RPMI7951 (cell line): Measurements from ENCODE around the gene EPHA8. TPM values are rescaled to one million over a fixed set of nuclear protein-coding genes. Genes with fewer than 3 reads are reported as not detected.

Experiments used
- DNase-seq: peaks from one replicate; pipeline ENCODE4 v3.0.0-alpha.2; 2012; ENCODE audit warnings: low read depth
- total RNA-seq: library from RNA; depleted of rRNA; stranded (reverse); fragments of >200 nt; shearing (Covaris generic); gene quantifications from 2 replicates; pipeline ENCODE4 v1.2.3, GENCODE V29; 2014; rRNA removed

EPHA8 gene
- total RNA-seq, 1 experiment from 2014 or later, result not detected

GRCh38 chr1:22645931-22646330, 82.6 kb downstream of the EPHA8 start:
- no peak for DNase-seq

DNA sequence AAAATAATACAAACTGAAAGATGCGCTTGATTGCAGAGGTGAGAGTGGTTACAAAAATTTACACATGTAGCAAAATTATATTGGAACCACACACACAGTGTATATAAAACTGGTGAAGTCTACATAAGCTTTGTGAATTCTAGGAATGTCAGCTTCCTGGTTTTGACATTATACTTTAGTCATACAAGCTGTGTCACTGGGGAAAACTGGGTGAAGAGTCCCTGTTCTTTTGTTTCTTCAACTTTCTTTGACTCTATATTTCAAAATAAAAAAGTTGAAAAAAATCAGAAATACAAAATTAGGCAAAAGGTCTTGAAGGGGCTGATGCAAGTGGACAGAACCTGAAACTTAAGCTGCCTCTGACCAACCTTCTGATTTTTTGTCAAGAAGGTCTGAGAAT, 83.1 kb downstream of the EPHA8 start:
- no peak for DNase-seq

DNA sequence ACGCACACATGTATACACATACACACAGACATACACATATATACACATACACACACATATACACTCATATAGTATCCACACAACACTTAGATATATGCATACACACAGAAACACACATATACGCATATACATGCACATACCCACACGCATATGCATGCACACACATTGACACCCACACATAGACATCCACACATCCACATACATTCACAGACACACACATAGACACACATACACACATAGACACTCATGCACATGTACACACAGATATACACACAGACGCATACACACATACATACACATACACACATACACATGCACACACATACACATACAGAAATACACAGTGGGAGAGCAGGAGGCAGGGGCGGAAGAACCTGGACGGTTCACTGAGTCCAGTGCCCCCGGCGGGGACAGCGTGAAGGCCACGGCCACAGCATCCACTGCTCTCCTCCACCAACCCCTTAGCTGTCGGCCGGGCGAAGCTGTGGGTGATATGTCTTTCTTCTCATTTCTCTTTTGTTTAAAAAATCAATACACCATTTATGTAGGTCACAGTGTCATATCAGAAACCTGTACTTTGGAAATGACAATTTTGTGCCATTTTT, 86.9 kb downstream of the EPHA8 start:
- DNase-seq, result no peak

DNA sequence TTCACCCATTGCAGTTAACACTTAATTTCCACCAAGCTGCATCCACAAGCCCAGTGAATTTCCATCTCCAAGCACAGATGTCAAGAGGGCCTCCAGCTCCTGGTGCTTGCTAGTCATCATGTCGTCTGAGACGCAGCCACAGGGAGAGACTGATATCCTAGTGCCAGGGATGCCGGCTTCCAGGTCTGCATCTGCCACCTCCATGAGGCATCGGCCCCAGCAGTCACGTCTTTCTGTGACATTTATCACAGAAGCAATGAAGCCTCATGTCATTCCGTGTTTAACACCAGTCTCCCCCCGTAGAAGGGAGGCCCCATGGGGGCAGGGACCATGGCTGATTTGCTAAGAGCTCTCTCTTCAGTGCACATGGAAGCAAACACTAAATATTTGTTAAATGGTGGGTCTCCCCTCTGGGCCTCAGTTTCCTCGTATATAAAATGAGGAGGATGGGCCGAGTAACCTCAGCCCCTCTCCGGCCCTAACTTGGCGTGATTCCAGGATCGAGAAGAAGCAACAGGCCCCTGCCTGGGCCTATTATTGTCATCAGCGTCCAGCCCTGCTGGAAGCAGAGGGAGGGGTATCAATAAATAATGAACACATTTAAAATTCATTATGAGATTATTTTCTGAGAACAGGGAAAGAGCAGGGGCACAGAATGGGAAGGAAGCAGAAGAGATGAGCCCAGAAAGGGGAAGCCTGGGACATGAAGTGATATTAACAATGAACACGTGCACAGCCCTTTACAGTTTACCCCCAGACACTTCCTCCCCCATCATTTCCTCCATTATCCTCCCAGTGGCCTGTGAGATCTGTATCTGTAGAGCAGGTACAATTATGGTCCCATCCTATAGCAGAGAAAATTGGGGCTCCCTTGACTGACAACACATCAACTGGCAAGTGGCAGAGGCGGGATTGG, 88.9 kb downstream of the EPHA8 start:
- DNase-seq, result no peak

DNA sequence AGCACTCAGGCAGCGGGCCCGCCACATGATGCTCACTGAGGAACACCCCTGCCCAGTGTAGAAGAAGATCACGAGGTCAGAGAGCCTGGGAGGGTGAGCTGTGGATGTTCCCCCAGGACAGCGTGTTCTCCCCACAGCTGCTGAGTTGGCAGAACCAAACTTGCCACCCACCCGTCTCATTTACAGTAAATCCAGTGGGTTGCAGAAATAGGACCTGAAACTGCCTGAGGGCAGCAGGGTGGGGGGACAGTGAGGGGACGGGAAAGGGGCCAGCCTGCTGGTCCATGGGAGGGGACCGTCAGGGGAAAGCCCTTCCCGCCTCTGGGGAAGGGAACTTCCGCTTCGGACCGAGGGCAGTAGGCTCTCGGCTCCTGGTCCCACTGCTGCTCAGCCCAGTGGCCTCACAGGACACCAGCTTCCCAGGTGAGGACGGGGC, 89.6 kb downstream of the EPHA8 start, which contains the start of gene C1QB:
C1QB (plus strand) TSS at position 356 of the 436 bp plus-strand sequence. CDS start 6,227 bp downstream, outside the sequence.
- DNase-seq, result no peak

Other genes starting within 250 kb of the EPHA8 start
- gene ZBTB40, start 111.6 kb upstream of the EPHA8 start, total RNA-seq, result 11.1 and 11.4 TPM in 2 replicates
- not detected in 2 replicates for gene C1QA, start 73.1 kb downstream of the EPHA8 start, total RNA-seq
- gene C1QC, start 80.1 kb downstream of the EPHA8 start, total RNA-seq, result not detected in 2 replicates
- not detected in 2 replicates for gene C1QB, start 89.7 kb downstream of the EPHA8 start, total RNA-seq
- 1.4 and 2.3 TPM in 2 replicates for gene EPHB2, start 147.3 kb downstream of the EPHA8 start, total RNA-seq